Measurements from ENCODE around the gene VIPR1.

VIPR1 gene

GRCh38 chr3:42513121-42513520, 10.7 kb downstream of the VIPR1 start:
- no peak for DNase-seq

- no peak for DNase-seq
Measured at GRCh38 chr3:42513521-42513920, 11.1 kb downstream of the VIPR1 start.

DNA sequence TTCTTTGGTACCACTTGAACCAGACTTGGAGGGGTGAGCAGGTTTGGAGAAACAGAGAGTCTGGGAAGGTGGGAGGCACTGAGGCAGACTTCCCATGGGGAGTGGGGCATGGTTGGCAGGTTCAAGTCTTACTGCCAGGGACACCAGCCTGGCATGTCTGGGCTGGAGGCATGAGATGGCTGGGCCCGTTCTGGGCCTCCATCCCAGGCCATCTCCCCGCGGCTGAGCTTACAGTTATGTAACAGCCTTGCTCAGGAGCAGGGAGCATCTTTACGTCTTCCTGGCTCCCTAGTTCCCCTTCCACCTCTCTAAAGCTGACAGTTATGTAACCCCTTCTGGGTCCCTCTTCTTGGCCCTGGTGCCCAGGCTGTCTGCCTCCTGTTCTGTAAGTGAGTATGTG, 12.4 kb downstream of the VIPR1 start:
- no peak for DNase-seq

DNA sequence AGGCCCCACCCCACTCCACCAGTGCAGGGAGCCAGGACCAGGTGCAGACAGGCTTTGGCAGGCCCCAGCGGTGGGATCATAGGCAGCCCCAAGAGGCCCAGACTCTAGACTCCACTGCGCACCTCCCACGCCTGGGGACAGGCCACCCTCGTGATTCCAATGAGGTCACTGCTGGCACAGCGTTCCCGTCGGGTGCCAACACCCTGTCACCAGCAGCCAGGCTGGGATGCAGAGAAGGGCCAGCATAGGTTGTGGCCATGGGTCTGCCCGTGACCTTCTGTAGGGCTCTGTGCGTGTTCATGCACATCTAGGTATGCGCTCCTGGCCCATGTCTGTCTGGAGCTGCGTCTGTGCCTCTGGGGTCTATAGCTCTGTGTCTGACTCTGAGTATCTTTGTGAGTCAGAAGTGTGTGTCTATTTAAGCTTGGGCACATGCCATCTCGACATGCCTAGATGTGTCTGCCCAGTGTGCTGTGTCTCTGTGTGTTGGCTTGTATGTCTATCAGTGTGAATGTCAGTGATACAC, 13.0 kb downstream of the VIPR1 start:
- DNase-seq, result no peak

- no peak for DNase-seq
Measured at GRCh38 chr3:42515976-42516375, 13.5 kb downstream of the VIPR1 start.

- DNase-seq, result no peak
Measured at GRCh38 chr3:42516443-42516842, 14.0 kb downstream of the VIPR1 start.

- no peak for DNase-seq
Measured at GRCh38 chr3:42517117-42517516, 14.7 kb downstream of the VIPR1 start.

DNA sequence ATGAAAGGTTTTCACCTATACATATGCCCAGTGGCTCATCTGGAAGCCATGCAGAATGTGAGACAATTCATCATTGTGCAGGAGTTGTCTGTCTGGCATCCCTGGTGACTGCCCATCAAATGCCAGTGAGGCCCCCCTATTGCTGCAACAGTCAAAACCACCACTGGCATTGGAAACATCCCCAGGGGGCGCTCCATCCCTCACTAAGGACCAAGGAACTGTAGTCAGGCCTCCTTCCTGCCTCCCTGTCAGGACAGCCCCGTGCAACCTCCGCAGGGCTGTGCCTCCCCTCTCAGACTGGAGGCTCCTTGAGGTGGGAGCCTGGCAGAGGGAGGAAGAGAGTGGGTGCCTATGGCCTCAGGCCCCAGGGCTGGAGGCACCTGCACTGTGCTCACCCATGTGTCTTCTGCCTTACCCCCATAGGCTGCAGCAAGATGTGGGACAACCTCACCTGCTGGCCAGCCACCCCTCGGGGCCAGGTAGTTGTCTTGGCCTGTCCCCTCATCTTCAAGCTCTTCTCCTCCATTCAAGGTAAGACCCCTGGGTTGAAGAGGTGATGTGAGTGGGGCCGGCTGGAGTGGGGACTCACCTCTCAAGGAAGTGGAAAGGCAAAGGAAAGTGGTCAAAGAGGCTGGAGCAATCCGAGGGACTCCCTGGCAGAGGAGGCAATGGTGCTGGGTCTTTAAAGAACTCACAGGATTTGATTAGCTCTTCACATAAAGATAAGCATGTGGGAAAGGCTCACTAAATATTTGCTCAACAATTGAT, 16.5 kb downstream of the VIPR1 start:
- peak; percentile 18 for DNase-seq

GRCh38 chr3:42519568-42519962, 17.1 kb downstream of the VIPR1 start:
- DNase-seq, result no peak

- no peak for DNase-seq
Measured at GRCh38 chr3:42520336-42520735, 17.9 kb downstream of the VIPR1 start.

DNA sequence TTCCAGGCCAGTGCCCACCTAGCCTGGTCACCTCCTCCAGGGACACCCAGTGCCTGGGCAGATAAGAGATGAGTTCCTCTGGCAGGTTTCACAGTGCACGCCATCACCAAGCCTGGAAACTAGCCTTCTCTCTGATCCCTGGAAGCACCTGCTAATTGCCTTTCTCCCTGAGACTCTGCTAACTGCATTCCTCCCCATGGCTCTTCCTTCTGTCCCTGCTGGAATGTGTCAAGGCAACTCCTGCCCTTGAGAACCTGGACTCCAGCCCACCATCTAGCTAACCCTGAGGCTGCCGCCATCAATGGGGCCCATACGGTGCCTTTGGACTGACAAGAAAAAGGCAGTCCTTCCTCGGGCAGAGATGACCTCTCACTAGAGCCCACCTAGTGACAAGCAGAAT, 18.5 kb downstream of the VIPR1 start:
- DNase-seq, result no peak

- DNase-seq, result no peak
Measured at GRCh38 chr3:42524751-42525150, 22.3 kb downstream of the VIPR1 start.

GRCh38 chr3:42525212-42525611, 22.8 kb downstream of the VIPR1 start:
- no peak for DNase-seq

DNA sequence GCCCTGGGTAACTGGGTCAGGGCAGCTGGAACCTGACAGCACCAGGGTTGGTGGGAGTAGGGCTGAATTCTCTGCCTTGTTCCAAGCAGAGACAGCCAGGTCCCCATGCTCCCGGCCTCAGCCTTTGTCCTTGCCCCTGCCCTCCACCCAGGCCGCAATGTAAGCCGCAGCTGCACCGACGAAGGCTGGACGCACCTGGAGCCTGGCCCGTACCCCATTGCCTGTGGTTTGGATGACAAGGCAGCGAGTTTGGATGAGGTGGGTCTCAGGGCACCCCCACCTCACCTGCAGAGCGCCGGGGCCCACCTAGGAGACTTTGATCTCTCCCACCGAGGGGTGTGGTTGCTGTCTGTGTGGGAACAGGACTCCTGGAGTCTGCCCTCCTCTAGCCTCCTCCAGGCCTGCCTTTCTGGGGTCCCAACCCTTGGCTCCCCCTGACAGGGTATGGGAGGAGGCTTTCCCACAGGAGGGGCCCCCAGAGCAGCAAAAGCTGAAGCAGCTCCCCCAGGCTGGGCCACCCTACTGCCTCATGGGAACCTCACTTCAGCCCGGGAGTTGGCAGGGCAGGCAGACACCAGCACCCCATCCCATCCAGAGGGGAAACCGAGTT, 23.4 kb downstream of the VIPR1 start:
- no peak for DNase-seq

GRCh38 chr3:42526616-42527367, 24.3 kb downstream of the VIPR1 start:
- no peak for DNase-seq

DNA sequence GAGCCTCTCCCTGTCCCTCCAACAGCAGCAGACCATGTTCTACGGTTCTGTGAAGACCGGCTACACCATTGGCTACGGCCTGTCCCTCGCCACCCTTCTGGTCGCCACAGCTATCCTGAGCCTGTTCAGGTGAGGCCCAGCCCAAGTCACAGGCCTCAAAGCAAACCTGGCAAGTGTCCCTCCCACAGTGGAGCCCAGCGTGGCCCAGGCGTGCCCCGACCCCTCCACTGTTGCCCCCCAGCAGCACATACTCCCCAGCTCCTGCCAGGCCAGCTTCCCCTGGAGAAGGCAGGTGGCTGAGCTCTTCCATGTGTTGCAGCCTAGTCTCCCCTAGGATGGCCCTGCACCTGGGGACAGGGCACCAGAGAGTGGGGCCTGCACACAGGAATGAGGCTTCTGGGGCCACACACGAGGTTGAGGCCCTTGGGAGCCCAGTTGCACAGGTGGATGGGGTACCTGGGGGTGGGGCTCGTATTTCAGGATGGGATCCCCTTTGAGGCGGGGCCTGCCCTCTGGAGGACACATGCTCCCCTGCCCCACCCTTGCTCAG, 25.0 kb downstream of the VIPR1 start:
- DNase-seq, result no peak

- no peak for DNase-seq
Measured at GRCh38 chr3:42529468-42529867, 27.0 kb downstream of the VIPR1 start.

DNA sequence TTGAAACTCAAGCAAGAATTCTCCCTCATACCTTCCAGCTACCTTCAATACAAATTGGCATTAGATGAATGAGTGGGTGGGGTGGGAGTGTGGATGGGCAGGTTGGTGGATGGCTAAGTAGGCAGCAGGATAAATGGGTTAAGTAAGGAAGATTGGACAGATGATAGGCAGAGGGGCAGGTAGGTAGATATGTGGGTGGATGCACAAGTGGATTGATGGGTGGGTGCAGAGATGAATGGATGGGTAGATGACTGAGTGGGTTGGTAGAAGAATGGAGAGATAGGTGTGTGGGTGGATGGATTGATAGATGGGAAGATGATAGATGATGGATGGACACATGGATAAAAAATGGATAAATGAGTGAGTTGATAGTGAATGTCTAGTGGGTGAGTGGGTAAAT, 27.6 kb downstream of the VIPR1 start:
- no peak for DNase-seq

GRCh38 chr3:42531470-42531869, 29.0 kb downstream of the VIPR1 start:
- no peak for DNase-seq

DNA sequence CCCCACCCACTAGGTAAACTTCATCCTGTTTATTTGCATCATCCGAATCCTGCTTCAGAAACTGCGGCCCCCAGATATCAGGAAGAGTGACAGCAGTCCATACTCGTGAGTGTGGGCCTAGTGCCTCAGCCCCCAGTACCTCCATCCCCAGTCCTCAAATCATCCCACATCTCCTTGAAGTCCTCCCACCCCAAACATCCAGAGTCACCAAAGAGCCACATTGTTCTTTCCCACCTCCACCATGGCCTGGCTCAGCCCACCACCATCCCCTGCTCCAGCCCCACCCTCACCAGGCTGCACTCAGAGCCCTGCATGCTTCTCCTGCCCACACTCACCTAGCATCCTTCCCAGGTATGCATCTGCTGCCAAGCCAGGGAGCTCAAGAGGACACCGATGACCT, 29.8 kb downstream of the VIPR1 start:
- no peak for DNase-seq

DNA sequence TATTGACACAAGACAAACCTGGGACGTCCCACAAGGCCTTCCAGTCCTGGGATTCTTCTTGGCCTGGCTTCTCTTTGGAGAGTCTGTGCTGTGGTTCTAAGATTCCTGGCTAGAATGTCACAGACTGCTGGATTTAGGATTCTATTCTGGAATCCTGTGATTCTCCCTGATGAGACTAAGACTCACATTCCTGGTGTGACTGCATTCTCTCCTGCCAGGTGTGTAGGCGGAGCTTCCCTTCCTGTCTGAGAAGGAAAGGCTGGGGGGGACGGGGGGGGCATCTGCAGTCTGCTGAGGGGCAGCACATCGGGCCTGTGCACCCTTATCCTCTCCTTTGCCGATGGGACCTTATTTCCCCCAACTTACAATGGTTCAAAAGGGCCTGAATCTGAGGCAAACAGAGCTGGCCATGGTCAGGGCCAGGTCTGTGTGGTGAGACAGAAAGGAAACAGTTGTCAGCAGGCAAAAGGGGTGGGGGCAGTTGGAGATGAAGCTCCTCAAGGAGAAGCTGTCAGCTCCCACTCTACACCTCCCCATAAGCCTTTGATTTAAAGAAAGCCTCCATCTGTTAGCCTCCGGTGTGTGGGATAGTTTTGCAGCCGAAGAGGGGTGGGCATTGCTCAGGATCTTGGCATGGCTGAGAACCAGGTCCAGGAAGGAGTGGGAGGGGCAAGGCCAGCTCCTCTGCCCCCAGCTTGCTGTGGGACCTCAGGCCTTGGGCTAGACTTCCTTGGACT, 30.9 kb downstream of the VIPR1 start:
- no peak for DNase-seq

DNA sequence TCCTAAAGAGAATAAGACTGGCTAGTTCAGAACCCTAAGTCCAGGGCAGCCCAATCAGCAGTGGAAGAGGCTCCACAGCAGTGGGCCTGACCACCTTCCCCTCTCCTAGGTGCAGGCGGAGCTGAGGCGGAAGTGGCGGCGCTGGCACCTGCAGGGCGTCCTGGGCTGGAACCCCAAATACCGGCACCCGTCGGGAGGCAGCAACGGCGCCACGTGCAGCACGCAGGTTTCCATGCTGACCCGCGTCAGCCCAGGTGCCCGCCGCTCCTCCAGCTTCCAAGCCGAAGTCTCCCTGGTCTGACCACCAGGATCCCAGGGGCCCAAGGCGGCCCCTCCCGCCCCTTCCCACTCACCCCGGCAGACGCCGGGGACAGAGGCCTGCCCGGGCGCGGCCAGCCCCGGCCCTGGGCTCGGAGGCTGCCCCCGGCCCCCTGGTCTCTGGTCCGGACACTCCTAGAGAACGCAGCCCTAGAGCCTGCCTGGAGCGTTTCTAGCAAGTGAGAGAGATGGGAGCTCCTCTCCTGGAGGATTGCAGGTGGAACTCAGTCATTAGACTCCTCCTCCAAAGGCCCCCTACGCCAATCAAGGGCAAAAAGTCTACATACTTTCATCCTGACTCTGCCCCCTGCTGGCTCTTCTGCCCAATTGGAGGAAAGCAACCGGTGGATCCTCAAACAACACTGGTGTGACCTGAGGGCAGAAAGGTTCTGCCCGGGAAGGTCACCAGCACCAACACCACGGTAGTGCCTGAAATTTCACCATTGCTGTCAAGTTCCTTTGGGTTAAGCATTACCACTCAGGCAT, 33.7 kb downstream of the VIPR1 start:
- peak; percentile 36 for DNase-seq

Data from EL (cell line).